Mesendoderm (in vitro differentiated cells): Measurements from ENCODE around the gene FASTK.

Experiments
- DNase-seq: peaks from one replicate; pipeline ENCODE4 v3.0.0; 2013
- H2AK5ac ChIP-seq: 2 replicates; pipeline ENCODE4 v1.6.1; 2013; ENCODE audit warnings: low read length, inconsistent platforms
- H2BK120ac ChIP-seq: 2 replicates; pipeline ENCODE4 v1.6.1; 2013; ENCODE audit warnings: low read depth, mild to moderate bottlenecking, low read length, moderate library complexity, mixed read lengths
- H2BK15ac ChIP-seq: replicated peaks from 2 replicates; pipeline ENCODE4 v1.6.1; 2013; ENCODE audit warnings: low read depth, mild to moderate bottlenecking, moderate library complexity
- H2BK5ac ChIP-seq: 2 replicates; pipeline ENCODE4 v1.6.1; 2013; ENCODE audit warnings: low read length, inconsistent platforms
- H3K18ac ChIP-seq: 2 replicates; pipeline ENCODE4 v1.6.1; 2013; ENCODE audit warnings: mild to moderate bottlenecking, low read length, mixed read lengths
- H3K23ac ChIP-seq: one replicate; pipeline ENCODE4 v1.6.1; 2013; ENCODE audit warnings: low read length
- H3K27ac ChIP-seq: 2 replicates; pipeline ENCODE4 v1.5.1; 2013; ENCODE audit warnings: low read depth, mild to moderate bottlenecking, inconsistent platforms, low read length, moderate library complexity
- H3K27me3 ChIP-seq: 2 replicates; pipeline ENCODE4 v1.6.1; 2013; ENCODE audit warnings: low read length, control low read depth, mild to moderate bottlenecking, inconsistent platforms; ENCODE audit not compliant: insufficient read depth, poor library complexity
- H3K36me3 ChIP-seq: 2 replicates; pipeline ENCODE4 v1.6.1; 2013; ENCODE audit warnings: low read length, inconsistent platforms; ENCODE audit not compliant: control insufficient read depth, insufficient read depth
- H3K4ac ChIP-seq: one replicate; pipeline ENCODE4 v1.6.1; 2013; ENCODE audit warnings: low read depth, mild to moderate bottlenecking, low read length, moderate library complexity
- H3K4me1 ChIP-seq: 2 replicates; pipeline ENCODE4 v1.6.1; 2013; ENCODE audit warnings: low read depth, low read length, inconsistent platforms; ENCODE audit not compliant: control insufficient read depth
- H3K4me2 ChIP-seq: 2 replicates; pipeline ENCODE4 v1.6.1; 2013; ENCODE audit warnings: low read length
- H3K4me3 ChIP-seq: 2 replicates; pipeline ENCODE4 v1.5.1; 2013; ENCODE audit warnings: mild to moderate bottlenecking, low read length
- H3K56ac ChIP-seq: one replicate; pipeline ENCODE4 v1.6.1; 2013; ENCODE audit warnings: low read length
- H3K79me1 ChIP-seq: 2 replicates; pipeline ENCODE4 v1.6.1; 2013; ENCODE audit warnings: low read length, inconsistent platforms
- H3K79me2 ChIP-seq: 2 replicates; pipeline ENCODE4 v1.6.1; 2013; ENCODE audit warnings: mild to moderate bottlenecking, low read length; ENCODE audit not compliant: control insufficient read depth, insufficient read depth
- H3K9ac ChIP-seq: 2 replicates; pipeline ENCODE4 v1.6.1; 2013; ENCODE audit warnings: low read length, inconsistent platforms
- H4K5ac ChIP-seq: one replicate; pipeline ENCODE4 v1.6.1; 2013; ENCODE audit warnings: low read length
- H4K8ac ChIP-seq: one replicate; pipeline ENCODE4 v1.6.1; 2013; ENCODE audit warnings: low read depth, mild to moderate bottlenecking, control low read depth, low read length, moderate library complexity
- WGBS: extraction: QIAGEN DNeasy Blood & Tissue Kit; methylation state at CpG from one replicate; pipeline ENCODE4 v1.1.7; 2013; ENCODE audit warnings: low lambda C conversion rate, missing lambda C conversion rate; ENCODE audit not compliant: insufficient coverage; ENCODE audit errors: extremely low coverage; 5-methylcytosine and 5-hydroxymethylcytosine counted together

Gene FASTK

GRCh38 chr7:151064454-151064853 is 16.2 kb downstream of the FASTK start:
- Histone ChIP-seq H4K8ac (no peak overlapping the region), H3K27me3 (no peaks in the 10 kb centered on the region), H2BK120ac (no peak overlapping the region), H4K5ac (no peak overlapping the region), H3K4me1 (peaks cover 11% of the 10 kb centered on the region), H3K56ac (no peak overlapping the region), H3K4me2 (no peak overlapping the region), H3K4me3 (no peak overlapping the region), H3K36me3 (peaks cover 2% of the 10 kb centered on the region), H3K79me1 (peaks cover 6% of the 10 kb centered on the region), H3K23ac (no peak overlapping the region), H3K27ac (no peak overlapping the region), H3K4ac (no peak overlapping the region), H3K79me2 (no peaks in the 10 kb centered on the region), H2AK5ac (no peak overlapping the region), H3K18ac (no peak overlapping the region), H2BK15ac (no peak overlapping the region), H2BK5ac (no peak overlapping the region), H3K9ac (no peak overlapping the region)
- DNase-seq = no peak
- WGBS = no CpG with 5 or more reads among the region's 18 CpGs

DNA sequence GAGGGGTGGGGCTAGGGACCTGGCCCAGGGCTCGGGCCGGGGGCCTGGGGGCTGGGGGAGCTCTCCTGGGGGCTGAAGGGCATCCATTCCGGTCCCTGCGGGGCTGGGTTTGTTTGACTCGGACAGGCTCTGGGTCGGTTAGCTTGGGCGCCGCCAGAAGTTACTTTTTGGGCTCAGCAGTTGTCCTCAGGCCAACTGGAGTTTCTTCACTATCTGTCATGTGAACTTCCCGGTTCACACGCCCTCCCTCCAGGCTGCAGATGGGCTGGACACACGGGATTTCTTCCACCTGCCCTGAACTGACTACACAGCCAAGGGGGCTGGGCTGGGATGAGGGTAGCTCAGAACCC is 17.4 kb downstream of the FASTK start:
- no peak overlapping the region for H4K5ac ChIP-seq
- peak overlapping the region; percentile 65 for H3K56ac ChIP-seq
- H3K27me3 ChIP-seq = no peaks in the 10 kb centered on the region
- peak overlapping the region; percentile 23 for H3K4me2 ChIP-seq
- no peak overlapping the region for H3K4ac ChIP-seq
- H3K36me3 ChIP-seq = peaks cover 2% of the 10 kb centered on the region
- peak overlapping the region; percentile 3 for H3K23ac ChIP-seq
- WGBS = no CpG with 5 or more reads among the region's 11 CpGs
- no peak overlapping the region for H4K8ac ChIP-seq
- no peak overlapping the region for H3K4me3 ChIP-seq
- H2BK15ac ChIP-seq = no peak overlapping the region
- peak; percentile 64 for DNase-seq
- H2AK5ac ChIP-seq = no peak overlapping the region
- H3K79me2 ChIP-seq = no peaks in the 10 kb centered on the region
- H2BK5ac ChIP-seq = no peak overlapping the region
- no peak overlapping the region for H2BK120ac ChIP-seq
- H3K27ac ChIP-seq = no peak overlapping the region
- peak overlapping the region; percentile 20 for H3K9ac ChIP-seq
- peaks cover 6% of the 10 kb centered on the region for H3K79me1 ChIP-seq
- H3K18ac ChIP-seq = no peak overlapping the region
- H3K4me1 ChIP-seq = peaks cover 18% of the 10 kb centered on the region

- Histone ChIP-seq H3K9ac (peak overlapping the region; percentile 76), H3K79me1 (peaks cover 6% of the 10 kb centered on the region), H3K56ac (peak overlapping the region; percentile 89), H2BK15ac (no peak overlapping the region), H3K27me3 (no peaks in the 10 kb centered on the region), H3K27ac (peak overlapping the region; percentile 14), H4K5ac (no peak overlapping the region), H3K4me2 (peak overlapping the region; percentile 90), H3K79me2 (no peaks in the 10 kb centered on the region), H3K18ac (peak overlapping the region; percentile 46), H2AK5ac (no peak overlapping the region), H3K36me3 (peaks cover 2% of the 10 kb centered on the region), H4K8ac (no peak overlapping the region), H2BK5ac (no peak overlapping the region), H3K23ac (peak overlapping the region; percentile 99), H3K4me3 (peak overlapping the region; percentile 20), H2BK120ac (no peak overlapping the region), H3K4ac (no peak overlapping the region), H3K4me1 (peaks cover 18% of the 10 kb centered on the region)
- peak; percentile 99 for DNase-seq
- no CpG with 5 or more reads among the region's 43 CpGs for WGBS
These were observed 18.0 kb downstream of the FASTK start for GRCh38 chr7:151062399-151063211.

- peaks cover 6% of the 10 kb centered on the region for H3K79me1 ChIP-seq
- H3K18ac ChIP-seq = peak overlapping the region; percentile 8
- H2BK5ac ChIP-seq = peak overlapping the region; percentile 25
- peak overlapping the region; percentile 91 for H3K56ac ChIP-seq
- H3K4me2 ChIP-seq = peak overlapping the region; percentile 86
- no peak overlapping the region for H3K27ac ChIP-seq
- H3K4ac ChIP-seq = no peak overlapping the region
- H3K9ac ChIP-seq = peak overlapping the region; percentile 72
- peak overlapping the region; percentile 3 for H3K4me3 ChIP-seq
- no peak overlapping the region for H4K5ac ChIP-seq
- H4K8ac ChIP-seq = no peak overlapping the region
- peaks cover 2% of the 10 kb centered on the region for H3K36me3 ChIP-seq
- no peak for DNase-seq
- WGBS = no CpG with 5 or more reads among the region's 11 CpGs
- no peaks in the 10 kb centered on the region for H3K27me3 ChIP-seq
- peak overlapping the region; percentile 50 for H2AK5ac ChIP-seq
- no peak overlapping the region for H3K23ac ChIP-seq
- H2BK15ac ChIP-seq = no peak overlapping the region
- H3K4me1 ChIP-seq = peaks cover 19% of the 10 kb centered on the region
- H2BK120ac ChIP-seq = no peak overlapping the region
- H3K79me2 ChIP-seq = no peaks in the 10 kb centered on the region
These were observed 18.6 kb downstream of the FASTK start for GRCh38 chr7:151062111-151062398.

- Histone ChIP-seq H3K4ac (no peak overlapping the region), H2BK5ac (peak overlapping the region; percentile 25), H4K5ac (no peak overlapping the region), H3K79me2 (no peaks in the 10 kb centered on the region), H3K4me2 (peak overlapping the region; percentile 86), H3K27ac (no peak overlapping the region), H3K36me3 (peaks cover 2% of the 10 kb centered on the region), H2BK120ac (no peak overlapping the region), H2BK15ac (no peak overlapping the region), H3K56ac (peak overlapping the region; percentile 95), H3K18ac (peak overlapping the region; percentile 8), H3K27me3 (no peaks in the 10 kb centered on the region), H3K79me1 (peaks cover 6% of the 10 kb centered on the region), H3K4me3 (no peak overlapping the region), H3K9ac (peak overlapping the region; percentile 72), H3K4me1 (peaks cover 21% of the 10 kb centered on the region), H4K8ac (no peak overlapping the region), H3K23ac (no peak overlapping the region), H2AK5ac (peak overlapping the region; percentile 50)
- no CpG with 5 or more reads among the region's 33 CpGs for WGBS
- DNase-seq = peak; percentile 64
These were observed 19.1 kb downstream of the FASTK start for GRCh38 chr7:151061213-151062110.
